ENCODE results near the gene SAFB. TPM values are rescaled to one million over a fixed set of nuclear protein-coding genes. Genes with fewer than 3 reads are reported as not detected.

The SAFB gene
- total RNA-seq, 4 donors from 2014 or later, result 65.5 to 135 (median 86.4) TPM

GRCh38 chr19:5623397-5624017 is 624 bp downstream of the SAFB start:
- no peak for TF ChIP-seq CTCF (IDR thresholded peaks at IDR 0.05; ENCODE audit: low read depth)

GRCh38 chr19:5624018-5624663 is 1.3 kb downstream of the SAFB start:
- TF ChIP-seq CTCF (IDR thresholded peaks at IDR 0.05; ENCODE audit: low read depth), result no peak

- no peak for TF ChIP-seq CTCF (IDR thresholded peaks at IDR 0.05; ENCODE audit: low read depth)
These were observed 1.9 kb downstream of the SAFB start for GRCh38 chr19:5624741-5625278.

GRCh38 chr19:5625641-5626040 is 2.8 kb downstream of the SAFB start:
- no peak for TF ChIP-seq CTCF (IDR thresholded peaks at IDR 0.05; ENCODE audit: low read depth)

- no peak for TF ChIP-seq CTCF (IDR thresholded peaks at IDR 0.05; ENCODE audit: low read depth)
These were observed 4.6 kb downstream of the SAFB start for GRCh38 chr19:5627395-5627904.

GRCh38 chr19:5628461-5628860 is 5.6 kb downstream of the SAFB start:
- TF ChIP-seq CTCF (IDR thresholded peaks at IDR 0.05; ENCODE audit: low read depth), result no peak

- TF ChIP-seq CTCF (IDR thresholded peaks at IDR 0.05; ENCODE audit: low read depth), result no peak
These were observed 6.1 kb downstream of the SAFB start for GRCh38 chr19:5628919-5629481.

Data from subcutaneous adipose tissue (tissue), 4 donors.